ENCODE results near the gene TNNT1. TPM values are rescaled to one million over a fixed set of nuclear protein-coding genes. Genes with fewer than 3 reads are reported as not detected.

Gene TNNT1
- polyA plus RNA-seq, 4 donors: 0.18 to 20.1 (median 5.3) TPM

DNA sequence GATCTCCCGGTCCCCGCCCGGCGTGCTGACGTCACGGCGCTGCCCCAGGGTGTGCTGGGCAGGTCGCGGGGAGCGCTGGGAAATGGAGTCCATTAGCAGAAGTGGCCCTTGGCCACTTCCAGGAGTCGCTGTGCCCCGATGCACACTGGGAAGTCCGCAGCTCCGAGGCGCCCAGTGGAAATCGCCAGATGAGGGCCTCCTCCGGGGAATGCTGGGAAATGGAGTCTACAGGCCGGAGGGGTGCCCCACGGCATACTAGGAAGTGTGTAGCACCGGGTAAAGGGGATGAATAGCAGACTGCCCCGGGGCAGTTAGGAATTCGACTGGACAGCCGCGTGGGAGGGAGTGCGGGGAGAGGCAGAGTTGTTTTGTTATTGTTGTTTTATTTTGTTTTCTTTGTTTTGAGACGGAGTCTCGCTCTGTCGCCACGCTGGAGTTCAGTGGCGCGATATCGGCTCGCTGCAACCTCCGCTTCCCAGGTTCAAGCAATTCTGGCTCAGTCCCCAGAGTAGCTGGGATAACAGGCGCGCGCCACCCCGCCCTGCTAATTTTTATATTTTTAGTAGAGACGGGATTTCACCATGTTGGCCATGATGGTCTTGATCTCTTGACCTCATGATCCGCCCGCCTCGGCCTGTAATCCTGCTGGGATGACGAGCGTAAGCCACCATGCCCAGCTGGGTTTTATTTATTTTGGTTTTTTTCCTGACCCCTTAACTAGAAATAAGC lies 31.2 kb downstream of the TNNT1 start:
- WGBS, 3 donors: 0 to 1% (median 1%) methylated on average over 37 to 44 of the region's 44 CpGs
- no peak for FAIRE-seq
- Histone ChIP-seq H3K27ac (ENCODE audit: low read depth in 1 of 3, low read length in 2 of 3) (peak overlapping the region; percentile 8 to 74 (median 59)), H3K27me3 (ENCODE audit: control insufficient read depth in 3 of 3, insufficient read depth in 3 of 3, low read length in 3 of 3) (peaks cover 0 to 3% (median 0%) of the 10 kb centered on the region in 3 donors), H3K4me3 (ENCODE audit: low read depth in 1 of 3, low read length in 3 of 3) (peak overlapping the region; percentile 30 to 73 (median 65)), H3K9me3 (ENCODE audit: control insufficient read depth in 2 of 2, insufficient read depth in 1 of 2, low read depth in 1 of 2, low read length in 1 of 2) (no peaks in the 10 kb centered on the region), H3K4me1 (ENCODE audit: control insufficient read depth in 3 of 3, insufficient read depth in 2 of 3, low read depth in 1 of 3, low read length in 2 of 3) (peaks cover 9 to 22% (median 14%) of the 10 kb centered on the region in 3 donors), H3K36me3 (ENCODE audit: control insufficient read depth in 3 of 3, insufficient read depth in 2 of 3, low read depth in 1 of 3, low read length in 3 of 3) (peaks cover 0 to 18% (median 0%) of the 10 kb centered on the region in 3 donors)
- peak; percentile 99 for DNase-seq

DNA sequence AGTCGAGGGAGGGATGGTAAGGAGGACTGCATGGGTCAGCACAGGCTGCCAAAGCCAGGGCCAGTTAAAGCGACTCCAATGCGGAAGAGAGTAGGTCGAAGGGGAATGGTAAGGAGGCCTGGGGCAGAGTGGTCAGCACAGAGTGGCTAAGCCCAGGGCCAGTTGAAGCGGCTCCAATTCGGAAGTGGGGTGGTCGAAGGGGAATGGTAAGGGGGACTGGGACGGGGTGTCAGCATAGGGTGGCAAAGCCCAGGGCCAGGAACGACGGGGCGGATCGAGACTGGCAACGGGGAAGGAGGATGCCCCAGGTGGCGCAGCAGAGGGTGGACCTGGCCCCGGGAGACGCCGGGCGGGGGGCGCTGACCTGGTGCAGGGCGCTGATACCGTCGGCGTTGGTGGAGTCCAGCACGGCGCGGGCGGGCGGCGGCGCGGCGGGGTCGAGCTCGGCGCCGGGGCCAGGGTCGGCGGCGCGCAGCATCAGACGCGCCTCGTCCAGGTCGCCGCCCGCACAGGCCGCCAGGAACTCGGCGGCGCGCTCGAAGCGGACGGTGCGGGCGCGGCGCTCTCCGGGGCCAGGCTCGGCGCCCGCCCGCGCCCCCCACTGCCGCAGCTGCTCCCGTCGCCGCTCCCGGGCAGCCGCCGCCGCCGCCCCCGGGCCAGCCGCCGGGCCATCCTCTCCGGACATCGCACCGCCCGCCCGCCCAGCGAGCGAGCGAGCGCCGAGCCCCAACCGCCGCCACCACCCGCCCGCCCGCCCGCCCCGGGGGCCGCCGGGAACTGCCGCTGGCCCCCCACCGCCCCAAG lies 31.9 kb downstream of the TNNT1 start, which contains the start of gene PPP1R12C:
Gene PPP1R12C (minus strand): TSS at position 779 of the 804 bp plus-strand sequence. CDS start 94 bp downstream, at position 685.
- no peak for FAIRE-seq
- no peaks in the 10 kb centered on the region for H3K9me3 ChIP-seq (ENCODE audit: control insufficient read depth in 2 of 2, insufficient read depth in 1 of 2, low read depth in 1 of 2, low read length in 1 of 2)

DNA sequence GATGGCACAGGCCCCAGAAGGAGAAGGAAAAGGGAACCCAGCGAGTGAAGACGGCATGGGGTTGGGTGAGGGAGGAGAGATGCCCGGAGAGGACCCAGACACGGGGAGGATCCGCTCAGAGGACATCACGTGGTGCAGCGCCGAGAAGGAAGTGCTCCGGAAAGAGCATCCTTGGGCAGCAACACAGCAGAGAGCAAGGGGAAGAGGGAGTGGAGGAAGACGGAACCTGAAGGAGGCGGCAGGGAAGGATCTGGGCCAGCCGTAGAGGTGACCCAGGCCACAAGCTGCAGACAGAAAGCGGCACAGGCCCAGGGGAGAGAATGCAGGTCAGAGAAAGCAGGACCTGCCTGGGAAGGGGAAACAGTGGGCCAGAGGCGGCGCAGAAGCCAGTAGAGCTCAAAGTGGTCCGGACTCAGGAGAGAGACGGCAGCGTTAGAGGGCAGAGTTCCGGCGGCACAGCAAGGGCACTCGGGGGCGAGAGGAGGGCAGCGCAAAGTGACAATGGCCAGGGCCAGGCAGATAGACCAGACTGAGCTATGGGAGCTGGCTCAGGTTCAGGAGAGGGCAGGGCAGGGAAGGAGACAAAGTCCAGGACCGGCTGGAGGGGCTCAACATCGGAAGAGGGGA lies 32.7 kb downstream of the TNNT1 start:
- Histone ChIP-seq H3K27me3 (ENCODE audit: control insufficient read depth in 3 of 3, insufficient read depth in 3 of 3, low read length in 3 of 3) (no peaks in the 10 kb centered on the region), H3K4me1 (ENCODE audit: control insufficient read depth in 3 of 3, insufficient read depth in 2 of 3, low read depth in 1 of 3, low read length in 2 of 3) (peaks cover 9 to 22% (median 14%) of the 10 kb centered on the region in 3 donors), H3K9me3 (ENCODE audit: control insufficient read depth in 2 of 2, insufficient read depth in 1 of 2, low read depth in 1 of 2, low read length in 1 of 2) (no peaks in the 10 kb centered on the region), H3K36me3 (ENCODE audit: control insufficient read depth in 3 of 3, insufficient read depth in 2 of 3, low read depth in 1 of 3, low read length in 3 of 3) (peaks cover 0 to 33% (median 8%) of the 10 kb centered on the region in 3 donors), H3K27ac (ENCODE audit: low read depth in 1 of 3, low read length in 2 of 3) (peak overlapping the region; percentile 56 to 91 (median 59)), H3K4me3 (ENCODE audit: low read depth in 1 of 3, low read length in 3 of 3) (peak overlapping the region; percentile 65 to 90 (median 66))
- 1 to 2% (median 2%) methylated on average over 25 of the region's 25 CpGs for WGBS, 3 donors
- DNase-seq: peak; percentile 50 to 57
- FAIRE-seq: no peak

More for the DNA sequence above, 31.9 kb downstream of the TNNT1 start, which contains the start of gene PPP1R12C:
- peak within 1 kb of the TSS; percentile 65 to 90 (median 73) for H3K4me3 ChIP-seq (ENCODE audit: low read depth in 1 of 3, low read length in 3 of 3)
- H3K27me3 ChIP-seq (ENCODE audit: control insufficient read depth in 3 of 3, insufficient read depth in 3 of 3, low read length in 3 of 3): no peaks in the 10 kb centered on the region
- H3K4me1 ChIP-seq (ENCODE audit: control insufficient read depth in 3 of 3, insufficient read depth in 2 of 3, low read depth in 1 of 3, low read length in 2 of 3): peaks cover 9 to 22% (median 14%) of the 10 kb centered on the region in 3 donors
- DNase-seq: peak in 1 of 2 donors; percentile 62
- 1 to 7% (median 1%) methylated on average over 16 to 97 of the region's 97 CpGs for WGBS, 3 donors
- H3K36me3 ChIP-seq (ENCODE audit: control insufficient read depth in 3 of 3, insufficient read depth in 2 of 3, low read depth in 1 of 3, low read length in 3 of 3): peaks cover 0 to 26% (median 5%) of the 10 kb centered on the region in 3 donors
- H3K27ac ChIP-seq (ENCODE audit: low read depth in 1 of 3, low read length in 2 of 3): peak within 1 kb of the TSS; percentile 56 to 91 (median 74)

DNA sequence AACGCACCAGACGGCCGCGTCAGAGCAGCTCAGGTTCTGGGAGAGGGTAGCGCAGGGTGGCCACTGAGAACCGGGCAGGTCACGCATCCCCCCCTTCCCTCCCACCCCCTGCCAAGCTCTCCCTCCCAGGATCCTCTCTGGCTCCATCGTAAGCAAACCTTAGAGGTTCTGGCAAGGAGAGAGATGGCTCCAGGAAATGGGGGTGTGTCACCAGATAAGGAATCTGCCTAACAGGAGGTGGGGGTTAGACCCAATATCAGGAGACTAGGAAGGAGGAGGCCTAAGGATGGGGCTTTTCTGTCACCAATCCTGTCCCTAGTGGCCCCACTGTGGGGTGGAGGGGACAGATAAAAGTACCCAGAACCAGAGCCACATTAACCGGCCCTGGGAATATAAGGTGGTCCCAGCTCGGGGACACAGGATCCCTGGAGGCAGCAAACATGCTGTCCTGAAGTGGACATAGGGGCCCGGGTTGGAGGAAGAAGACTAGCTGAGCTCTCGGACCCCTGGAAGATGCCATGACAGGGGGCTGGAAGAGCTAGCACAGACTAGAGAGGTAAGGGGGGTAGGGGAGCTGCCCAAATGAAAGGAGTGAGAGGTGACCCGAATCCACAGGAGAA lies 33.5 kb downstream of the TNNT1 start:
- Histone ChIP-seq H3K9me3 (ENCODE audit: control insufficient read depth in 2 of 2, insufficient read depth in 1 of 2, low read depth in 1 of 2, low read length in 1 of 2) (no peaks in the 10 kb centered on the region), H3K4me3 (ENCODE audit: low read depth in 1 of 3, low read length in 3 of 3) (peak overlapping the region in 2 of 3 donors; percentile 65 to 66), H3K4me1 (ENCODE audit: control insufficient read depth in 3 of 3, insufficient read depth in 2 of 3, low read depth in 1 of 3, low read length in 2 of 3) (peaks cover 9 to 22% (median 14%) of the 10 kb centered on the region in 3 donors), H3K27ac (ENCODE audit: low read depth in 1 of 3, low read length in 2 of 3) (peak overlapping the region in 2 of 3 donors; percentile 40 to 91), H3K36me3 (ENCODE audit: control insufficient read depth in 3 of 3, insufficient read depth in 2 of 3, low read depth in 1 of 3, low read length in 3 of 3) (peaks cover 0 to 34% (median 8%) of the 10 kb centered on the region in 3 donors), H3K27me3 (ENCODE audit: control insufficient read depth in 3 of 3, insufficient read depth in 3 of 3, low read length in 3 of 3) (no peaks in the 10 kb centered on the region)
- FAIRE-seq (no peak), DNase-seq (no peak)
- 54 to 65% (median 65%) methylated on average over 13 of the region's 13 CpGs for WGBS, 3 donors

DNA sequence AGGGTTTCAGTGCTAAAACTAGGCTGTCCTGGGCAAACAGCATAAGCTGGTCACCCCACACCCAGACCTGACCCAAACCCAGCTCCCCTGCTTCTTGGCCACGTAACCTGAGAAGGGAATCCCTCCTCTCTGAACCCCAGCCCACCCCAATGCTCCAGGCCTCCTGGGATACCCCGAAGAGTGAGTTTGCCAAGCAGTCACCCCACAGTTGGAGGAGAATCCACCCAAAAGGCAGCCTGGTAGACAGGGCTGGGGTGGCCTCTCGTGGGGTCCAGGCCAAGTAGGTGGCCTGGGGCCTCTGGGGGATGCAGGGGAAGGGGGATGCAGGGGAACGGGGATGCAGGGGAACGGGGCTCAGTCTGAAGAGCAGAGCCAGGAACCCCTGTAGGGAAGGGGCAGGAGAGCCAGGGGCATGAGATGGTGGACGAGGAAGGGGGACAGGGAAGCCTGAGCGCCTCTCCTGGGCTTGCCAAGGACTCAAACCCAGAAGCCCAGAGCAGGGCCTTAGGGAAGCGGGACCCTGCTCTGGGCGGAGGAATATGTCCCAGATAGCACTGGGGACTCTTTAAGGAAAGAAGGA lies 34.4 kb downstream of the TNNT1 start:
- peak overlapping the region in 2 of 3 donors; percentile 13 to 37 for H3K27ac ChIP-seq (ENCODE audit: low read depth in 1 of 3, low read length in 2 of 3)
- H3K4me3 ChIP-seq (ENCODE audit: low read depth in 1 of 3, low read length in 3 of 3): no peak overlapping the region
- H3K9me3 ChIP-seq (ENCODE audit: control insufficient read depth in 2 of 2, insufficient read depth in 1 of 2, low read depth in 1 of 2, low read length in 1 of 2): no peaks in the 10 kb centered on the region
- WGBS, 3 donors: 86 to 94% (median 91%) methylated on average over 8 to 9 of the region's 9 CpGs
- FAIRE-seq: no peak
- DNase-seq: no peak
- peaks cover 9 to 22% (median 14%) of the 10 kb centered on the region in 3 donors for H3K4me1 ChIP-seq (ENCODE audit: control insufficient read depth in 3 of 3, insufficient read depth in 2 of 3, low read depth in 1 of 3, low read length in 2 of 3)
- H3K27me3 ChIP-seq (ENCODE audit: control insufficient read depth in 3 of 3, insufficient read depth in 3 of 3, low read length in 3 of 3): no peaks in the 10 kb centered on the region
- peaks cover 0 to 41% (median 9%) of the 10 kb centered on the region in 3 donors for H3K36me3 ChIP-seq (ENCODE audit: control insufficient read depth in 3 of 3, insufficient read depth in 2 of 3, low read depth in 1 of 3, low read length in 3 of 3)

DNA sequence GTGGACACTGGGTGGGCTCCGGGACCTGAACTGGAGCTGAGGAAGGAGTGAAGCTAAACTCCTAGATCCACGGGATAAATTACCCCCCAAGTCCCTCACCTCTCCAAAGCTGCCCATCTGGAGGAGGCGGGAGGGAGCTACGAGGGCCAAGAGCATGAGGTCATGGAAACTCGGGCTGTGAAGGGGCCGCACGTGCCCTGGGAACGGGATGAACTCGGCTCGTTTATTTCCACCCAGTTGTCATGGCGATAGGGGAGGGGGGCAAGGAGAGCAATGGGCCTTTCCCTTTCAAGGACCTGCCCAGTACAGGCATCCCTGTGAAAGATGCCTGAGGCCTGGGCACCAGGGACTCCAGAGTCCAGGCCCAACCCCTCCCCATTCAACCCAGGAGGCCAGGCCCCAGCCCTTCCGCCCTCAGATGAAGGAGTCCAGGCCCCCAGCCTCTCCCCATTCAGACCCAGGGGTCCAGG lies 35.4 kb downstream of the TNNT1 start:
- DNase-seq (peak in 1 of 2 donors; percentile 87), FAIRE-seq (no peak)
- H3K36me3 ChIP-seq (ENCODE audit: control insufficient read depth in 3 of 3, insufficient read depth in 2 of 3, low read depth in 1 of 3, low read length in 3 of 3): peaks cover 0 to 48% (median 15%) of the 10 kb centered on the region in 3 donors
- peaks cover 9 to 22% (median 13%) of the 10 kb centered on the region in 3 donors for H3K4me1 ChIP-seq (ENCODE audit: control insufficient read depth in 3 of 3, insufficient read depth in 2 of 3, low read depth in 1 of 3, low read length in 2 of 3)
- no peaks in the 10 kb centered on the region for H3K9me3 ChIP-seq (ENCODE audit: control insufficient read depth in 2 of 2, insufficient read depth in 1 of 2, low read depth in 1 of 2, low read length in 1 of 2)
- H3K27ac ChIP-seq (ENCODE audit: low read depth in 1 of 3, low read length in 2 of 3): peak overlapping the region in 2 of 3 donors; percentile 71 to 73
- no peaks in the 10 kb centered on the region for H3K27me3 ChIP-seq (ENCODE audit: control insufficient read depth in 3 of 3, insufficient read depth in 3 of 3, low read length in 3 of 3)
- 35 to 56% (median 51%) methylated on average over 11 to 12 of the region's 12 CpGs for WGBS, 3 donors
- H3K4me3 ChIP-seq (ENCODE audit: low read depth in 1 of 3, low read length in 3 of 3): no peak overlapping the region

DNA sequence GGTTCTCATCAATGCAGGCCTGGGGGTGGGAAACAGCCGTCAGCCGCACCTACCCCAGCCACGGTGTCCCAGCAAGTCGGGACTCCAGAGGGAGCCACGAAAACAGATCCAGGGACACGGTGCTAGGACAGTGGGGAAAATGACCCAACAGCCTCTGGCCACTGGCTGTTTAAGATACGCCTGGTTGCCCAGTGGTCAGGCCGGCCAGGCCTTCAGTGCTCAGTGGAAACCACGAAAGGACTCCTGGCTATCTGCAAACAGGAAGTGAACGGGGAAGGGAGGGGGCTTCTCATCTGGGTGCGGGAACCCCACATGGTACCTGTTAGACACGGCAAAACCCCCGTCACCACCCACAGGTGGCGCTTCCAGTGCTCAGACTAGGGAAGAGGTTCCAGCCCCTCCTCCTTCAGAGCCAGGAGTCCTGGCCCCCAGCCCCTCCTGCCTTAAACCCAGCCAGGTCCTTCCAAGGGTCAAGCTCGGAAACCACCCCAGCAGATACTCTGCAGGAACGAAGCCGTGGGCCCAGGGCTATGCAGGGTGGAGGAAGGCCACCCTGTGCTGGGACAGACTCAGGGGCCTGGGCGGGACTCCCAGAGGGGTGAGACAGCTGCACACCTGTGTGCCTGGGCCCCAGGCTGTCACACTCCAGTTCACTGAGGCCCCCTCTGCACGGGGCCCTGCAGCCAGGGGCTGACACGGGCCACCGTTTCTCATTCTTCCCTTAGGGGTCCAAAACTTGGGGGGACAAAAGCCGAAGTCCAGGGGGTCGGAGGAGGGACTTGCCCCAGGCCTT lies 36.0 kb downstream of the TNNT1 start:
- no peak for DNase-seq
- FAIRE-seq: no peak

More for the DNA sequence above, 36.0 kb downstream of the TNNT1 start:
- peak overlapping the region in 2 of 3 donors; percentile 71 to 73 for H3K27ac ChIP-seq (ENCODE audit: low read depth in 1 of 3, low read length in 2 of 3)
- no peak overlapping the region for H3K4me3 ChIP-seq (ENCODE audit: low read depth in 1 of 3, low read length in 3 of 3)
- no peaks in the 10 kb centered on the region for H3K27me3 ChIP-seq (ENCODE audit: control insufficient read depth in 3 of 3, insufficient read depth in 3 of 3, low read length in 3 of 3)
- H3K36me3 ChIP-seq (ENCODE audit: control insufficient read depth in 3 of 3, insufficient read depth in 2 of 3, low read depth in 1 of 3, low read length in 3 of 3): peaks cover 0 to 48% (median 15%) of the 10 kb centered on the region in 3 donors
- no peaks in the 10 kb centered on the region for H3K9me3 ChIP-seq (ENCODE audit: control insufficient read depth in 2 of 2, insufficient read depth in 1 of 2, low read depth in 1 of 2, low read length in 1 of 2)
- WGBS, 3 donors: 64 to 85% (median 81%) methylated on average over 22 to 23 of the region's 23 CpGs
- H3K4me1 ChIP-seq (ENCODE audit: control insufficient read depth in 3 of 3, insufficient read depth in 2 of 3, low read depth in 1 of 3, low read length in 2 of 3): peaks cover 6 to 22% (median 7%) of the 10 kb centered on the region in 3 donors

Data from small intestine (tissue), 7 donors.